NCI-H1417 treated with DMSO at 0.1 percent for 48 hours (cell line): ENCODE results near the gene HAP1.
"Not testable (repeated sequence)": the region's sequence is repeated elsewhere in the genome, so short reads cannot be mapped to it uniquely, and the experiment has no call there.

Experiments used
- DNase-seq: peaks from one replicate; lab custom pipeline; 2025; lab: John Stamatoyannopoulos, UW

Gene HAP1

GRCh38 chr17:41689497-41690299, 44.7 kb downstream of the HAP1 start:
- no peak for DNase-seq

- DNase-seq = peak; percentile 95
These were observed 45.6 kb downstream of the HAP1 start, which contains the start of gene EIF1 for GRCh38 chr17:41688641-41689496. TSS of gene EIF1 (plus strand) at chr17:41688885. CDS start at chr17:41689039, 154 bp downstream.

- peak; percentile 61 for DNase-seq
These were observed 46.4 kb downstream of the HAP1 start for GRCh38 chr17:41687828-41688640.

GRCh38 chr17:41686281-41686680, 48.2 kb downstream of the HAP1 start:
- no peak for DNase-seq

GRCh38 chr17:41685753-41686152, 48.7 kb downstream of the HAP1 start:
- not testable (repeated sequence) for DNase-seq

- DNase-seq = no peak
These were observed 50.4 kb downstream of the HAP1 start for GRCh38 chr17:41684035-41684434.

- no peak for DNase-seq
These were observed 50.9 kb downstream of the HAP1 start for GRCh38 chr17:41683441-41684007.

- DNase-seq = no peak
These were observed 51.8 kb downstream of the HAP1 start for GRCh38 chr17:41682631-41683030.

- DNase-seq = no peak
These were observed 52.7 kb downstream of the HAP1 start for GRCh38 chr17:41681776-41682175.

GRCh38 chr17:41680426-41681040, 53.9 kb downstream of the HAP1 start:
- DNase-seq = no peak

- DNase-seq = no peak
These were observed 54.6 kb downstream of the HAP1 start for GRCh38 chr17:41679740-41680425.

GRCh38 chr17:41678907-41679739, 55.3 kb downstream of the HAP1 start:
- no peak for DNase-seq

GRCh38 chr17:41678411-41678906, 56.0 kb downstream of the HAP1 start:
- no peak for DNase-seq

- DNase-seq = no peak
These were observed 58.4 kb downstream of the HAP1 start for GRCh38 chr17:41676058-41676419.

GRCh38 chr17:41675157-41676057, 59.0 kb downstream of the HAP1 start:
- not testable (repeated sequence) for DNase-seq
